GM06990 (cell line): ENCODE results near the gene FZD10.

ENCODE experiments used
- DNase-seq: peaks from one replicate; pipeline ENCODE4 v3.0.0-alpha.2; 2011; ENCODE audit not compliant: insufficient read length; ENCODE audit errors: extremely low read depth
- H3K27me3 ChIP-seq: replicated peaks from 2 replicates; pipeline ENCODE4 v1.6.0; 2011; ENCODE audit warnings: low read length; ENCODE audit not compliant: control insufficient read depth, insufficient read depth
- H3K36me3 ChIP-seq: 2 replicates; pipeline ENCODE4 v1.5.1; 2011; ENCODE audit warnings: low read length; ENCODE audit not compliant: control insufficient read depth, insufficient read depth
- H3K4me3 ChIP-seq: replicated peaks from 2 replicates; pipeline ENCODE4 v1.5.1; 2011; ENCODE audit warnings: low read depth, mild to moderate bottlenecking, control low read depth, low read length
- CTCF ChIP-seq: IDR thresholded peaks from 2 replicates; pipeline ENCODE4 v1.5.1; 2011; ENCODE audit warnings: low read length, control low read depth, mild to moderate bottlenecking, inconsistent platforms; ENCODE audit not compliant: insufficient read depth, poor library complexity, severe bottlenecking

The FZD10 gene

GRCh38 chr12:130162745-130163460 is 639 bp downstream of the FZD10 start:
- Histone ChIP-seq H3K4me3 (no peak overlapping the region), H3K27me3 (no peaks in the 10 kb centered on the region), H3K36me3 (no peaks in the 10 kb centered on the region)
- DNase-seq, result peak; percentile 13
- no peak for TF ChIP-seq CTCF

GRCh38 chr12:130163461-130164215 is 1.4 kb downstream of the FZD10 start:
- no peak for TF ChIP-seq CTCF
- no peak for DNase-seq
- H3K4me3 ChIP-seq, result no peak overlapping the region
- no peaks in the 10 kb centered on the region for H3K36me3 ChIP-seq
- H3K27me3 ChIP-seq, result no peaks in the 10 kb centered on the region

- no peak for DNase-seq
- H3K36me3 ChIP-seq, result no peaks in the 10 kb centered on the region
- no peaks in the 10 kb centered on the region for H3K27me3 ChIP-seq
- no peak for TF ChIP-seq CTCF
- no peak overlapping the region for H3K4me3 ChIP-seq
Measured at GRCh38 chr12:130164216-130164542, 1.9 kb downstream of the FZD10 start.

GRCh38 chr12:130164936-130165335 is 2.7 kb downstream of the FZD10 start:
- Histone ChIP-seq H3K36me3 (no peaks in the 10 kb centered on the region), H3K27me3 (no peaks in the 10 kb centered on the region), H3K4me3 (no peak overlapping the region)
- no peak for TF ChIP-seq CTCF
- no peak for DNase-seq

GRCh38 chr12:130166306-130166705 is 4.0 kb downstream of the FZD10 start:
- no peak for TF ChIP-seq CTCF
- no peaks in the 10 kb centered on the region for H3K27me3 ChIP-seq
- H3K4me3 ChIP-seq, result no peak overlapping the region
- H3K36me3 ChIP-seq, result no peaks in the 10 kb centered on the region
- DNase-seq, result no peak
